ENCODE measurements around the gene TMEM208. TPM values are rescaled to one million over a fixed set of nuclear protein-coding genes. Genes with fewer than 3 reads are reported as not detected.

Gene TMEM208
- total RNA-seq, 1 donor from 2014 or later: 44.9 TPM

GRCh38 chr16:67248073-67248400, 21.1 kb downstream of the TMEM208 start:
- ATAC-seq (no peak), DNase-seq (ENCODE audit: low spot score) (no peak)

- no peak for DNase-seq (ENCODE audit: low spot score)
- no peak for ATAC-seq
Measured at GRCh38 chr16:67248401-67249177, 21.7 kb downstream of the TMEM208 start, which contains the start of gene SLC9A5. SLC9A5 (plus strand) TSS chr16:67248979; CDS start chr16:67249015, 36 bp downstream.

GRCh38 chr16:67249178-67250044, 22.5 kb downstream of the TMEM208 start:
- ATAC-seq (no peak), DNase-seq (ENCODE audit: low spot score) (no peak)

GRCh38 chr16:67250045-67250327, 23.1 kb downstream of the TMEM208 start:
- DNase-seq (ENCODE audit: low spot score) (no peak), ATAC-seq (no peak)

- DNase-seq (ENCODE audit: low spot score): no peak
- ATAC-seq: no peak
Measured at GRCh38 chr16:67252609-67253497, 25.9 kb downstream of the TMEM208 start.

GRCh38 chr16:67254801-67255552, 28.0 kb downstream of the TMEM208 start:
- ATAC-seq: no peak
- no peak for DNase-seq (ENCODE audit: low spot score)

GRCh38 chr16:67255553-67256221, 28.8 kb downstream of the TMEM208 start:
- DNase-seq (ENCODE audit: low spot score) (no peak), ATAC-seq (no peak)

GRCh38 chr16:67256701-67257230, 29.8 kb downstream of the TMEM208 start:
- no peak for ATAC-seq
- no peak for DNase-seq (ENCODE audit: low spot score)

GRCh38 chr16:67257486-67258160, 30.7 kb downstream of the TMEM208 start:
- no peak for DNase-seq (ENCODE audit: low spot score)
- no peak for ATAC-seq

- ATAC-seq: no peak
- no peak for DNase-seq (ENCODE audit: low spot score)
Measured at GRCh38 chr16:67258161-67258835, 31.4 kb downstream of the TMEM208 start.

GRCh38 chr16:67259705-67260104, 32.8 kb downstream of the TMEM208 start:
- ATAC-seq: no peak
- no peak for DNase-seq (ENCODE audit: low spot score)

- DNase-seq (ENCODE audit: low spot score): no peak
- ATAC-seq: peak; percentile 93
Measured at GRCh38 chr16:67260426-67261063, 33.6 kb downstream of the TMEM208 start.

- ATAC-seq: no peak
- DNase-seq (ENCODE audit: low spot score): no peak
Measured at GRCh38 chr16:67263201-67263600, 36.3 kb downstream of the TMEM208 start.

GRCh38 chr16:67264277-67264676, 37.3 kb downstream of the TMEM208 start:
- DNase-seq (ENCODE audit: low spot score): no peak
- ATAC-seq: no peak

GRCh38 chr16:67264866-67265265, 37.9 kb downstream of the TMEM208 start:
- DNase-seq (ENCODE audit: low spot score) (no peak), ATAC-seq (no peak)

GRCh38 chr16:67265834-67266233, 38.9 kb downstream of the TMEM208 start:
- no peak for ATAC-seq

GRCh38 chr16:67268136-67268579, 41.2 kb downstream of the TMEM208 start:
- peak; percentile 35 for ATAC-seq
- DNase-seq (ENCODE audit: low spot score): no peak

More at GRCh38 chr16:67265834-67266233, 38.9 kb downstream of the TMEM208 start:
- DNase-seq (ENCODE audit: low spot score): no peak

GRCh38 chr16:67269766-67270165, 42.8 kb downstream of the TMEM208 start:
- DNase-seq (ENCODE audit: low spot score): no peak
- ATAC-seq: no peak
